Measurements from ENCODE around the gene EZR.

DNA sequence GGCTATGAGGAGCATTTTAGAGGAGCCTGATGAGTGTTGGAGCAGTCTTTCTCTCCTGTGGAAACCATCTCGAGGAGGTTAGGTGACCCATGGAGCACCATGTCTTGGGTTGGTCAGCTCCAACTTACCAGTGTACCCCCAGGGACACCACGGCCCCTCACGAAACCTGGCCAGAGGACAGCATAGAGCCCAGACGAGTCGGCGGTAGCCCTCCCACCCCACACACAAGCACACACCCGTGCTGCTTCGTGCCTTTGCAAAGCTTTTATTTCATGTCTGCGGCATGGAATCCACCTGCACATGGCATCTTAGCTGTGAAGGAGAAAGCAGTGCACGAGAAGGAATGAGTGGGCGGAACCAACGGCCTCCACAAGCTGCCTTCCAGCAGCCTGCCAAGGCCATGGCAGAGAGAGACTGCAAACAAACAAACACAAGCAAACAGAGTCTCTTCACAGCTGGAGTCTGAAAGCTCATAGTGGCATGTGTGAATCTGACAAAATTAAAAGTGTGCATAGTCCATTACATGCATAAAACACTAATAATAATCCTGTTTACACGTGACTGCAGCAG lies 53.6 kb downstream of the EZR start:
- TF ChIP-seq, protein P1, sequence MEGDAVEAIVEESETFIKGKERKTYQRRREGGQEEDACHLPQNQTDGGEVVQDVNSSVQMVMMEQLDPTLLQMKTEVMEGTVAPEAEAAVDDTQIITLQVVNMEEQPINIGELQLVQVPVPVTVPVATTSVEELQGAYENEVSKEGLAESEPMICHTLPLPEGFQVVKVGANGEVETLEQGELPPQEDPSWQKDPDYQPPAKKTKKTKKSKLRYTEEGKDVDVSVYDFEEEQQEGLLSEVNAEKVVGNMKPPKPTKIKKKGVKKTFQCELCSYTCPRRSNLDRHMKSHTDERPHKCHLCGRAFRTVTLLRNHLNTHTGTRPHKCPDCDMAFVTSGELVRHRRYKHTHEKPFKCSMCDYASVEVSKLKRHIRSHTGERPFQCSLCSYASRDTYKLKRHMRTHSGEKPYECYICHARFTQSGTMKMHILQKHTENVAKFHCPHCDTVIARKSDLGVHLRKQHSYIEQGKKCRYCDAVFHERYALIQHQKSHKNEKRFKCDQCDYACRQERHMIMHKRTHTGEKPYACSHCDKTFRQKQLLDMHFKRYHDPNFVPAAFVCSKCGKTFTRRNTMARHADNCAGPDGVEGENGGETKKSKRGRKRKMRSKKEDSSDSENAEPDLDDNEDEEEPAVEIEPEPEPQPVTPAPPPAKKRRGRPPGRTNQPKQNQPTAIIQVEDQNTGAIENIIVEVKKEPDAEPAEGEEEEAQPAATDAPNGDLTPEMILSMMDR (IDR thresholded peaks at IDR 0.05 in 2 of 3, conservative IDR thresholded peaks at IDR 0.05 in 1 of 3; ENCODE audit: borderline replicate concordance in 1 of 3, insufficient read depth in 1 of 3, low read depth in 2 of 3, low read length in 2 of 3) = no peak
- no peak for TF ChIP-seq EZH2phosphoT487 (IDR thresholded peaks at IDR 0.05; ENCODE audit: borderline replicate concordance)
- TF ChIP-seq POLR2A (IDR thresholded peaks at IDR 0.05; ENCODE audit: borderline replicate concordance, extremely low read depth, insufficient read depth, insufficient read length) = no peak
- TF ChIP-seq RAD21 (IDR thresholded peaks at IDR 0.05; ENCODE audit: low read depth) = no peak

Data from HCT116 (cell line).